Measurements from ENCODE around the gene OR8D1. TPM values are rescaled to one million over a fixed set of nuclear protein-coding genes. Genes with fewer than 3 reads are reported as not detected.

The OR8D1 gene
- total RNA-seq (2014; rRNA removed; shearing (Covaris generic); ENCODE audit: low replicate concordance): not detected in 2 replicates

DNA sequence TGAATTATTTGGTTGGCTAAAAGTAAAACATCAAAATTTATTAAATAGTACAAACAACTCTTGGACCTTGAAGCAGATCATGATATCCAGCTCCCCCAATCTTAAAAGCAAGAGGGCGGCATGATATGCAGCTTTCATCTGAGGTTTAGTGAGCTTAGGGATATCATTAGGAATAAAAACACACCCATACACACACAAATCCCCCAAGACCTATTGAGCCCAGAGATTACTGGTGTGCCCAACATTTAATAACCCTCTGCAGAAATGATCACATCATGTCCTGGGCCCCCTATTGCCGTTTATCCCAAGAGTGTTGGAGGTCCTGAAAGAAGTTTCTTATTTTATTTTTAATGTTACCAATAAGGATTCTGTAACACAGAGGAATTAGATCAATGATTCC is at the start of gene OR8D1:
OR8D1 (minus strand) TSS at position 101 of the 400 bp plus-strand sequence. CDS start 3,183 bp downstream, outside the sequence.
- no peak for DNase-seq
- H3K4me1 ChIP-seq (ENCODE audit: low read length): no peaks in the 10 kb centered on the region
- no peaks in the 10 kb centered on the region for H3K9me2 ChIP-seq (replicated peaks; ENCODE audit: insufficient read depth, low read length)
- H4K20me1 ChIP-seq (ENCODE audit: insufficient read depth, low read depth, low read length): no peaks in the 10 kb centered on the region
- H2AFZ ChIP-seq (ENCODE audit: low read length): no peak within 1 kb of the TSS
- H3K4me2 ChIP-seq (ENCODE audit: low read depth, low read length, poor library complexity, severe bottlenecking): no peak within 1 kb of the TSS
- H3K4me3 ChIP-seq (ENCODE audit: low read length): no peak within 1 kb of the TSS
- H3K79me2 ChIP-seq (ENCODE audit: low read length): no peaks in the 10 kb centered on the region
- H3K27ac ChIP-seq (ENCODE audit: low read length): no peak within 1 kb of the TSS
- H3K9ac ChIP-seq (ENCODE audit: low read length): no peak within 1 kb of the TSS
- H3K36me3 ChIP-seq (ENCODE audit: insufficient read depth, low read length): no peaks in the 10 kb centered on the region
- no peaks in the 10 kb centered on the region for H3K27me3 ChIP-seq (ENCODE audit: low read length)
- no peaks in the 10 kb centered on the region for H3K9me3 ChIP-seq (ENCODE audit: low read length)

DNA sequence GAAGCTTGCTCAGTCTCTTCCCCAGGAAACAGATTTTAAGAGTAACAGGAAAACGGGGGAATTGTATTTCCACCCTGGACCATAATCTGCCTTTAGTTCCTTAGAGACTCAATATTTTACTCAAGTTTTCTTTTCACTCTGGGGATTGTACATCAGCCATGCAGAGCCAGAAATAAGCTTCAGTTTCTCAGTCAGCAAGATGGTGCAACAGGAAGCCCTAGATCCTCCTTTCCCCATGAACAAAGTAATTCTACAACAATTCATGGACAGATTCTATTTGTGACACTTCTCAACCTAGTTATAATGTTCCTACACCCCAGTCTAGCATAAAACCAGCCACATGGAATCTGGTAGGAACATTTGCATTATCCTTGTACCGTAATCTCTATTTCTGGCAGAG is 45.8 kb upstream of the OR8D1 start:
- no peaks in the 10 kb centered on the region for H3K4me1 ChIP-seq (ENCODE audit: low read length)
- no peak overlapping the region for H3K4me2 ChIP-seq (ENCODE audit: low read depth, low read length, poor library complexity, severe bottlenecking)
- H3K36me3 ChIP-seq (ENCODE audit: insufficient read depth, low read length): no peaks in the 10 kb centered on the region
- H3K4me3 ChIP-seq (ENCODE audit: low read length): no peak overlapping the region
- H3K9ac ChIP-seq (ENCODE audit: low read length): no peak overlapping the region
- H3K27ac ChIP-seq (ENCODE audit: low read length): no peak overlapping the region
- H3K9me3 ChIP-seq (ENCODE audit: low read length): no peaks in the 10 kb centered on the region
- no peak for DNase-seq
- no peak overlapping the region for H2AFZ ChIP-seq (ENCODE audit: low read length)
- no peaks in the 10 kb centered on the region for H4K20me1 ChIP-seq (ENCODE audit: insufficient read depth, low read depth, low read length)
- no peaks in the 10 kb centered on the region for H3K27me3 ChIP-seq (ENCODE audit: low read length)
- no peaks in the 10 kb centered on the region for H3K79me2 ChIP-seq (ENCODE audit: low read length)
- H3K9me2 ChIP-seq (replicated peaks; ENCODE audit: insufficient read depth, low read length): no peaks in the 10 kb centered on the region

DNA sequence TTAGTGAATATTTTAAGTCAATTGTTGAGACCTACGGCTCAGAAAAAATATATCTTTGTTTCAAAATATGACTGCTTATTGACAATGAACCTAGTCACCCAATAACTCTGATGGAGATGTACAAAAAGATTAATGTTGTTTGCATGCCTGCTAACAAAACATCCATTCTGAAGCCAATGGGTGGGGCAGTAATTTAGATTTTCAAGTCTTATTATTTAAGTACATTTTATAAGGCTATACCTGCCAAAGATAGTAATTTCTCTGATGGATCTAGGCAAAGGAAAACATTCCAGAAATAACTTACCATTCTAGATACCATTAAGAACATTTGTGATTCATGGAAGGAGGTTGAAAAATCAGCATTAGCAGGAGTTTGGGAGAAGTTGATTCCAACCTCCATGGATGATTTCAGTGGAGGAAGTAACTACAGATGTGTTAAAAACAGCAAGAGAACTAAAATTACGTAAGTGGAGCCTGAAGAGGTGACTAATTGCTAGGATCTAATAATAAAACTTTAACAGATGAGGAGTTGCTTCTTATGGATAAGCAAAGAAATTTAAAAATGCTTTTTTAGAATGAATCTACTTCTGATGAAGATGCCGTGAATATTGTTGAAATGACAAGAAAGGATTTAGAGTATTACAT is 32.7 kb upstream of the OR8D1 start:
- H3K9me3 ChIP-seq (ENCODE audit: low read length): no peaks in the 10 kb centered on the region
- H3K9ac ChIP-seq (ENCODE audit: low read length): no peak overlapping the region
- H4K20me1 ChIP-seq (ENCODE audit: insufficient read depth, low read depth, low read length): no peaks in the 10 kb centered on the region
- no peaks in the 10 kb centered on the region for H3K27me3 ChIP-seq (ENCODE audit: low read length)
- H3K9me2 ChIP-seq (replicated peaks; ENCODE audit: insufficient read depth, low read length): no peaks in the 10 kb centered on the region
- no peaks in the 10 kb centered on the region for H3K79me2 ChIP-seq (ENCODE audit: low read length)
- H3K4me1 ChIP-seq (ENCODE audit: low read length): no peaks in the 10 kb centered on the region
- H3K4me2 ChIP-seq (ENCODE audit: low read depth, low read length, poor library complexity, severe bottlenecking): no peak overlapping the region
- H2AFZ ChIP-seq (ENCODE audit: low read length): no peak overlapping the region
- no peak overlapping the region for H3K4me3 ChIP-seq (ENCODE audit: low read length)
- no peak overlapping the region for H3K27ac ChIP-seq (ENCODE audit: low read length)
- DNase-seq: no peak
- H3K36me3 ChIP-seq (ENCODE audit: insufficient read depth, low read length): no peaks in the 10 kb centered on the region

DNA sequence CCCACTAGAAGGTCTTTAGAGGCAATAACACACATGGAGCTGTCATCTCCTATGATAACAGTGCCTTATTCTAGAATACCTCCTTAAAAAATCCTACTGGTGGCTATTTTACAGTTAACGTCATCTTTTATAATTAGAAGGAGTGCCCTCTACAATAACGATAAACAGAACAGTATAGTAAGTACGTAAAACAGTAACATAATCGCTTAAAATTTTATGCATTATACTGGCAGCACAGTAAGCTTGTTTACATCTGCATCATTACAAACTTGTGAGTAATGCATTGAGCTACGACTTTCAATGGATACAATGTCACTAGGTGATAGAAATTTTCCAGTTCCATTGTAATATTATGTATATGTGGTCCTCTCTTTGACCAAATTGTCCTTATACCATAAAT is 30.6 kb upstream of the OR8D1 start:
- H3K4me3 ChIP-seq (ENCODE audit: low read length): no peak overlapping the region
- H3K36me3 ChIP-seq (ENCODE audit: insufficient read depth, low read length): no peaks in the 10 kb centered on the region
- no peak overlapping the region for H3K27ac ChIP-seq (ENCODE audit: low read length)
- H3K27me3 ChIP-seq (ENCODE audit: low read length): no peaks in the 10 kb centered on the region
- no peaks in the 10 kb centered on the region for H3K9me2 ChIP-seq (replicated peaks; ENCODE audit: insufficient read depth, low read length)
- no peaks in the 10 kb centered on the region for H3K79me2 ChIP-seq (ENCODE audit: low read length)
- no peaks in the 10 kb centered on the region for H4K20me1 ChIP-seq (ENCODE audit: insufficient read depth, low read depth, low read length)
- no peak overlapping the region for H2AFZ ChIP-seq (ENCODE audit: low read length)
- no peaks in the 10 kb centered on the region for H3K9me3 ChIP-seq (ENCODE audit: low read length)
- H3K4me1 ChIP-seq (ENCODE audit: low read length): no peaks in the 10 kb centered on the region
- DNase-seq: no peak
- no peak overlapping the region for H3K4me2 ChIP-seq (ENCODE audit: low read depth, low read length, poor library complexity, severe bottlenecking)
- no peak overlapping the region for H3K9ac ChIP-seq (ENCODE audit: low read length)

DNA sequence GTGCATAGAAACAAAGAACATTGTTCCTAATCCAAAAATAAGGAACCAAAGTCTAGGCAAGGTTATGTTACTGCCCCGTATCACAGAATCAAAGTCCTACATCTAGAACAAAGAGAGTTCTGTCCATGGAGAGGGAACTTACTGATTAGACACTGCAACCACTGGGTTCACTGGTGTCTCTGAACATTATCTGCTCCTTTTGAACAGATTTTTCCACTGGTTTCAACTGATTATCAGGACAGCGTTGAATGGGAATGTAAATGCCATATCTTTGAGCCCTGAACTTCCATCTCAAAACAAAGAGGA is 26.3 kb upstream of the OR8D1 start:
- DNase-seq: no peak
- H3K27ac ChIP-seq (ENCODE audit: low read length): no peak overlapping the region
- no peaks in the 10 kb centered on the region for H3K27me3 ChIP-seq (ENCODE audit: low read length)
- H3K4me3 ChIP-seq (ENCODE audit: low read length): no peak overlapping the region
- H2AFZ ChIP-seq (ENCODE audit: low read length): no peak overlapping the region
- H3K79me2 ChIP-seq (ENCODE audit: low read length): no peaks in the 10 kb centered on the region
- no peaks in the 10 kb centered on the region for H3K4me1 ChIP-seq (ENCODE audit: low read length)
- no peaks in the 10 kb centered on the region for H3K9me3 ChIP-seq (ENCODE audit: low read length)
- H3K4me2 ChIP-seq (ENCODE audit: low read depth, low read length, poor library complexity, severe bottlenecking): no peak overlapping the region
- H3K9ac ChIP-seq (ENCODE audit: low read length): no peak overlapping the region
- no peaks in the 10 kb centered on the region for H3K9me2 ChIP-seq (replicated peaks; ENCODE audit: insufficient read depth, low read length)
- H4K20me1 ChIP-seq (ENCODE audit: insufficient read depth, low read depth, low read length): no peaks in the 10 kb centered on the region
- H3K36me3 ChIP-seq (ENCODE audit: insufficient read depth, low read length): no peaks in the 10 kb centered on the region

DNA sequence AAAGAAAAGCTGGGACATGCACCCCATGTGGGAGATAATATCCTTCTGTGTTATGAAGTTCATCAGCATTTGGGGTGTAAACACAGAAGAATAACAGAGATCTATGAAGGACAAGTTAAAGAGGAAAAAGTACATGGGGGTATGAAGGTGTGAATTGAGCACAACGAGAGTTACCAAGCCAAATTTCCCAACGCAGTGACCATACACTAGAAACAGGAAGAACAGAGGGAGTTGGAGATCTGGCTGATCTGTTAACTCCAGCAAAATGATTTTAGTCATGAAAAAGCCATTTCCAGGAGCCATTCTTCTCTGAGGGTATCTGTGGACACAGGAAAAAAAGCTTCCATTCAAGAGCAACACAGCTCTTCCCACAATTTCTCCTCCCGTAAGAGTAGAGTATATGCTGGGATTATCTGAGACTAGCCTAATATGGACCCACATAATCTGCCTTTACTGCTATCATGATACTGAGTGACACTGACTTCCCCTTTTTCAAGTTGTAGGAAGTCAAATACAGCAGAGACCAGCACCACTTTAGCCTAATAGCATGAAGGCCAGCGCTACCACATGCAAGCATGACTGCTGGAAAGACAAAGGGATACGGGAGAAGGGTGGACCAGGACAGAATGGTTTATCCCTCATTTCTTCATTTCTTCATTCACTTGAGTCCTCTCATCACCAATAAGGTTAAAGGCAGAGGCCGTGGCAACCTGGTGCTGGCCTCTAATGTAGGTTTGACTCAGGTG is 25.8 kb upstream of the OR8D1 start:
- no peaks in the 10 kb centered on the region for H4K20me1 ChIP-seq (ENCODE audit: insufficient read depth, low read depth, low read length)
- H2AFZ ChIP-seq (ENCODE audit: low read length): no peak overlapping the region
- no peaks in the 10 kb centered on the region for H3K9me3 ChIP-seq (ENCODE audit: low read length)
- H3K9me2 ChIP-seq (replicated peaks; ENCODE audit: insufficient read depth, low read length): no peaks in the 10 kb centered on the region
- H3K27me3 ChIP-seq (ENCODE audit: low read length): no peaks in the 10 kb centered on the region
- H3K4me1 ChIP-seq (ENCODE audit: low read length): no peaks in the 10 kb centered on the region
- no peak overlapping the region for H3K27ac ChIP-seq (ENCODE audit: low read length)
- H3K9ac ChIP-seq (ENCODE audit: low read length): no peak overlapping the region
- no peak overlapping the region for H3K4me2 ChIP-seq (ENCODE audit: low read depth, low read length, poor library complexity, severe bottlenecking)
- no peaks in the 10 kb centered on the region for H3K79me2 ChIP-seq (ENCODE audit: low read length)
- no peaks in the 10 kb centered on the region for H3K36me3 ChIP-seq (ENCODE audit: insufficient read depth, low read length)
- H3K4me3 ChIP-seq (ENCODE audit: low read length): no peak overlapping the region
- no peak for DNase-seq

DNA sequence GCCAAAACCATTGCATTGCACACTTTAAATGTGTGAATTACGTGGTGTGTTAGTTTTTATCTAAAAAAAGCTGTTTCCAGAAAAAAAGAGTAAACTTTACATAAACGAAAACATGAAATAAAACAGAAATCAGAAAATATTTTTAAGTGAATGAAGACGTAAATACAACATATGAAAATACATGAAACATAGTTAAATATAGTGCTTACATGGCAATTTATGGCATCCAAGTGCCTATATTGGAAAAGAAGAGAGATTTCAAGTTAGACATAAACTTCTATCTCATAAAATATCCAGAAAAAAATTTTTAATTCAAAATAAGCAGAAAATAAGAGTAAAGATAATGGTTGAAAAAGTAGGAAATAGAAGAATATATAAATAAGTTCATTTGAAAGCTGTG is 18.1 kb upstream of the OR8D1 start:
- H3K9me2 ChIP-seq (replicated peaks; ENCODE audit: insufficient read depth, low read length): no peaks in the 10 kb centered on the region
- no peaks in the 10 kb centered on the region for H4K20me1 ChIP-seq (ENCODE audit: insufficient read depth, low read depth, low read length)
- no peaks in the 10 kb centered on the region for H3K36me3 ChIP-seq (ENCODE audit: insufficient read depth, low read length)
- H3K9me3 ChIP-seq (ENCODE audit: low read length): no peaks in the 10 kb centered on the region
- no peak for DNase-seq
- no peak overlapping the region for H3K9ac ChIP-seq (ENCODE audit: low read length)
- H3K4me1 ChIP-seq (ENCODE audit: low read length): peaks cover 15% of the 10 kb centered on the region
- H3K79me2 ChIP-seq (ENCODE audit: low read length): no peaks in the 10 kb centered on the region
- no peak overlapping the region for H2AFZ ChIP-seq (ENCODE audit: low read length)
- H3K4me2 ChIP-seq (ENCODE audit: low read depth, low read length, poor library complexity, severe bottlenecking): no peak overlapping the region
- H3K4me3 ChIP-seq (ENCODE audit: low read length): no peak overlapping the region
- no peaks in the 10 kb centered on the region for H3K27me3 ChIP-seq (ENCODE audit: low read length)
- H3K27ac ChIP-seq (ENCODE audit: low read length): no peak overlapping the region

DNA sequence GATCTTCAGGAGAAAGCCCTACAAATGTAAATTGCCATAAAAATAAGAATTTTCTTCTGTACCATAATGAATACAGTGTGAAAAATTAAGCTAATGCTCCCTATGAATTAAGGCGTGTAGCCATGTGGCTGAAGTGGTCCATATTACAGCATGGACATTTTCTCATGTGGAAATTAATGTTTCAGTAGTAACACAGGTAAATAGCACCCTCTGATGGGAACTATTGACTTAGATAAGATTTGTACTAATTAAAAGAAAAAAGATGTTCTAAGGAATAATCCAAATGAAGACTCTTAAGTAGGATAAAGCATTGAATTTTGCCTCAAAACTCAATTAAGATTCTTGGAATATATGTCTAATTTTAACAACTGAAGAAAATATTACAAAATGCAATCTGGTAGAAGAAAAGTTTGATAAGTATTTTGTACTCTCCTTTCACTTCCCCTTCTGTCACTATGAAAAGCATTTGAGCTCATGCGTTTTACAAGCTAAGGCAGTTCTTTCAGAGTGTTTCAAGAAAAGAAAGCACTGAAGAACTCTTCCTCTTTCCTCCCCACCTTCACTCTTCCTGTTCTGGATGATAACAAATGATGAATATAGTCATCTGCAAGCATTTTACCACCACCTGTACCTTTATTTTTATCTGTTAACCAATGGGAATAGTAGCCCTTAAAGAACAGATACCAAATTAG is 16.2 kb upstream of the OR8D1 start:
- H3K9me2 ChIP-seq (replicated peaks; ENCODE audit: insufficient read depth, low read length): no peaks in the 10 kb centered on the region
- no peak overlapping the region for H3K27ac ChIP-seq (ENCODE audit: low read length)
- no peaks in the 10 kb centered on the region for H3K36me3 ChIP-seq (ENCODE audit: insufficient read depth, low read length)
- no peak overlapping the region for H3K4me3 ChIP-seq (ENCODE audit: low read length)
- H3K79me2 ChIP-seq (ENCODE audit: low read length): no peaks in the 10 kb centered on the region
- DNase-seq: peak; percentile 75
- no peaks in the 10 kb centered on the region for H3K9me3 ChIP-seq (ENCODE audit: low read length)
- no peaks in the 10 kb centered on the region for H3K27me3 ChIP-seq (ENCODE audit: low read length)
- H4K20me1 ChIP-seq (ENCODE audit: insufficient read depth, low read depth, low read length): no peaks in the 10 kb centered on the region
- H3K9ac ChIP-seq (ENCODE audit: low read length): no peak overlapping the region
- peaks cover 15% of the 10 kb centered on the region for H3K4me1 ChIP-seq (ENCODE audit: low read length)
- H2AFZ ChIP-seq (ENCODE audit: low read length): no peak overlapping the region
- peak overlapping the region; percentile 53 for H3K4me2 ChIP-seq (ENCODE audit: low read depth, low read length, poor library complexity, severe bottlenecking)
